ENCODE data around the gene FANCL. TPM values are rescaled to one million over a fixed set of nuclear protein-coding genes. Genes with fewer than 3 reads are reported as not detected.
A peak's percentile ranks its signal among the peaks of the same experiment; 100 is the strongest.

Gene FANCL
- total and polyA plus RNA-seq, 9 of the 15 experiments (the other 6 are each of a cell fraction or from before 2014, with no cell fraction given) = 36.7 to 120 (median 58.5) TPM

GRCh38 chr2:58122540-58122939, 118.6 kb downstream of the FANCL start (continued):
- TF ChIP-seq ATF3 (IDR thresholded peaks at IDR 0.05) (no peak), ATF3 (CRISPR knock-in tag; conservative IDR thresholded peaks at IDR 0.05) (no peak), NFIC (IDR thresholded peaks at IDR 0.05) (peak; percentile 73), FOXM1 (IDR thresholded peaks at IDR 0.05; ENCODE audit: low read depth) (peak; percentile 80), FOXM1 (CRISPR knock-in tag; IDR thresholded peaks at IDR 0.05; ENCODE audit: low read depth) (no peak), GABPB2 (CRISPR knock-in tag; conservative IDR thresholded peaks at IDR 0.05) (no peak), PHF8 (IDR thresholded peaks at IDR 0.05; ENCODE audit: borderline replicate concordance, low read length) (no peak), PURB (CRISPR knock-in tag; IDR thresholded peaks at IDR 0.05; ENCODE audit: low read depth) (no peak), AFF1 (IDR thresholded peaks at IDR 0.05; ENCODE audit: low read depth in 1 of 2, partially characterized antibody in 2 of 2) (no peak), ZBTB11 (CRISPR knock-in tag; IDR thresholded peaks at IDR 0.05) (0 out of 6 replicates have a peak, but pooled peaks of 1 of the 3 experiments have one; percentile 34), GABPA (tag; conservative IDR thresholded peaks at IDR 0.05; ENCODE audit: low read depth) (no peak), E2F3 (CRISPR knock-in tag; IDR thresholded peaks at IDR 0.05) (no peak), EP400 (IDR thresholded peaks at IDR 0.05) (no peak), ZNF609 (CRISPR knock-in tag; IDR thresholded peaks at IDR 0.05; ENCODE audit: borderline replicate concordance) (no peak), LCOR (CRISPR knock-in tag; IDR thresholded peaks at IDR 0.05) (no peak)

Measured in K562 (cell line).